ENCODE measurements around the gene KLC3.
"Not testable (repeated sequence)": the region's sequence is repeated elsewhere in the genome, so short reads cannot be mapped to it uniquely, and the experiment has no call there.

DNA sequence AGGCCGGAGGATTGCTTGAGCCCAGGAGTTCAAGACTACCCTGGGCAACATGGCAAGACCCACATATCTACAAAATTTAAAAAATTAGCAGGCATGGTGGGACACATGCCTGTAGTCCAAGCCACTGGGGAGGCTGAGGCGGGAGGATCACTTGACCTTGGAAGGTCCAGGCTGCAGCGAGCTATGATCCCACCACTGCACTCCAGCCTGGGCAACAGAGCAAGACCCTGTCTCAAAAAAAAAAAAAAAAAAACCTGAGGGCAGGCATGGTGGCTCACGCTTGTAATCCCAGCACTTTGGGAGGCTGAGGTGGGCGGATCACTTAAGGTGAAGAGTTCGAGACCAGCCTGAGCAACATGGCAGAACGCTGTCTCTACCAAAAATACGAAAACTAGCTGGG lies 31.2 kb upstream of the KLC3 start:
- TF ChIP-seq, protein P1, sequence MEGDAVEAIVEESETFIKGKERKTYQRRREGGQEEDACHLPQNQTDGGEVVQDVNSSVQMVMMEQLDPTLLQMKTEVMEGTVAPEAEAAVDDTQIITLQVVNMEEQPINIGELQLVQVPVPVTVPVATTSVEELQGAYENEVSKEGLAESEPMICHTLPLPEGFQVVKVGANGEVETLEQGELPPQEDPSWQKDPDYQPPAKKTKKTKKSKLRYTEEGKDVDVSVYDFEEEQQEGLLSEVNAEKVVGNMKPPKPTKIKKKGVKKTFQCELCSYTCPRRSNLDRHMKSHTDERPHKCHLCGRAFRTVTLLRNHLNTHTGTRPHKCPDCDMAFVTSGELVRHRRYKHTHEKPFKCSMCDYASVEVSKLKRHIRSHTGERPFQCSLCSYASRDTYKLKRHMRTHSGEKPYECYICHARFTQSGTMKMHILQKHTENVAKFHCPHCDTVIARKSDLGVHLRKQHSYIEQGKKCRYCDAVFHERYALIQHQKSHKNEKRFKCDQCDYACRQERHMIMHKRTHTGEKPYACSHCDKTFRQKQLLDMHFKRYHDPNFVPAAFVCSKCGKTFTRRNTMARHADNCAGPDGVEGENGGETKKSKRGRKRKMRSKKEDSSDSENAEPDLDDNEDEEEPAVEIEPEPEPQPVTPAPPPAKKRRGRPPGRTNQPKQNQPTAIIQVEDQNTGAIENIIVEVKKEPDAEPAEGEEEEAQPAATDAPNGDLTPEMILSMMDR (IDR thresholded peaks at IDR 0.05; ENCODE audit: low read depth, low read length, poor library complexity, severe bottlenecking): not testable (repeated sequence)
- TF ChIP-seq EZH2phosphoT487 (IDR thresholded peaks at IDR 0.05; ENCODE audit: borderline replicate concordance, low read length): not testable (repeated sequence)
